HG02885 (cell line): Measurements from ENCODE around the gene BPHL.
"Not testable (repeated sequence)": the region's sequence is repeated elsewhere in the genome, so short reads cannot be mapped to it uniquely, and the experiment has no call there.

Source experiments
- ATAC-seq: cut with Tn5 transposase; IDR thresholded peaks from one replicate; pipeline ENCODE4 v1.9.1; 2021; ENCODE audit warnings: mild to moderate bottlenecking; ENCODE audit not compliant: unreplicated experiment, poor library complexity

The BPHL gene

DNA sequence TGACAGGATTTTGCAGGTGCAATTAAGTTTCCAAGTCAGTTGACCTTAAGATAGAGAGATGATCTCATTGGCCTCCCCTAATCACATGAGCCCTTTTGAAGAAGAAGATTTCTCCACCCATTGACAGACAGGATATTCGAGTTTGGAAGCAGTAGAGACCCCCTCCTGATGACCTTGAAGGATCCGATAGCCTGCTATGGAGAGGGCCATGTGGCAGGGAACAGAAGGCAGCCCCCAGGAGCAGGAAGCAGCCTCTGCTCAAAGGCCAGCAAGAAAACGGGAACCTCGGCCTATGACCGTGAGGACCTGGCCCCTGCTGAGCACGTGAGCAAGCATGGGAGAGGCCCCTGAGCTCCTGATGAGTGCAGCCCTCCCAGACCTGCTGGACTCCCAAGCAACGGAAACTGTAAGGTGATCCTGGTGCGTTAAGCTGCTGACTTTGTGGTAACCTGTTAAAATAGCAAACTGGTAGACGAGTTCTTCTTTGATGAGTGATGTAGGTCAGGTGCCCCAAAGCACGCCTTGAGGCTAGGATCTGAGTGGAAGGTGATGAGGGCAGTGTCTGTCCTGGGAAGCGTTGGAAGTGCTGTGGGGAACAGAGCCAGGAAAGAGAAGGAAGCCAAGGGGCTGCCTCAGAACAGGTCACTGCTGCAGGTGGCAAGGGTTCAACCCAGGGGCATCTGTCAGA is 57.3 kb downstream of the BPHL start:
- ATAC-seq = no peak

DNA sequence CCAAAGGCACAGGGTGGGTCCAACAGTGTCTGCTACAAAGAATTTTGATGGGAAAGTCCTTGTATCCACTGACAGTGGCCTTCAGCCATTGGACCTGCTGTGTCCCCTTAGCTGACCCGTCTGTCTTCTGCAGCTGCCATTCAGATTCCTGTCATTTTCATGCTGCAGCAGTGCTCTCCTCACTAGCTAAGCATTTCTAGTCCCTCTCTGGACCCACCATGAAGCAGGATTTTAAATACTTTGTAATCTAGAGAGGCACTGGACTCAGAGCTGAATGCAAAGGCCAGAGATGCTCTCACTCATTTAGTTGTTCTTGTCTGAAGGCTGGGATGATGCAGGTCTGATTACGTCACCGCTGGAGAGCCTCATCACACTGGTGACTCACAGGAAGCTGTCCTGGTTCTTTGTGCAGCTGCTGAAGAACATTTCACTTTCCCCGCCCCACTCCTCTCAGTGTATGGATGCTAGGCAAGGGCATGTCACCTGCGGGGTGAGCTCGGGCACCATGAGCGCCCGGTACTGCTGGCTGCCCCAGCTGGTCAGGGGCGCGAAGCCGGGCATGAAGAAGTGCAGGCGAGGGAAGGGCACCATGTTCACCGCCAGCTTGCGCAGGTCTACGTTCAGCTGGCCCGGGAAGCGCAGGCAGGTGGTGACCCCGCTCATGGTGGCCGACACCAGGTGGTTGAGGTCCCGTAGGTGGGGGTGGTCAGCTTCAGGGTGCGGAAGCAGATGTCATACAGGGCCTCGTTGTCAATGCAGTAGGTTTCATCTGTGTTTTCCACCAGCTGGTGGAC is 58.2 kb downstream of the BPHL start:
- no peak for ATAC-seq

DNA sequence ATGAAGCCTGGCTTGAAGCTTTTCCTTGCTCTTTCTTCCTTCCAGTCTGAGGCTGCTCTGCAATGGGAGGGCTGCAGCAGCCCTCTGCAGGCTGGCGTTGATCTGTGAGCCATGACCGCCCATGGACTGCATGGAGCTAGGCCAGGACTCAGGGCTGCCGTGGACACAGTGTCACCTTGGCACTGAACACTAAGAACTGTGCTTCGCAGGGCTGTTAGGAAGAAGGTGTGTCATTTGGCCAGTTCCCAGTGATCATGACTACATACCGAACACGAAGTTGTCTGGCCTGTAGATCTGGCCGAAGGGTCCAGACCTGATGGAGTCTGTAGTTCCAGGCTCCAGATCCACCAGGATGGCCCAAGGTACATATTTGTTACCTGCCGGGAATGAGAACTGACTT is 60.2 kb downstream of the BPHL start:
- not testable (repeated sequence) for ATAC-seq

DNA sequence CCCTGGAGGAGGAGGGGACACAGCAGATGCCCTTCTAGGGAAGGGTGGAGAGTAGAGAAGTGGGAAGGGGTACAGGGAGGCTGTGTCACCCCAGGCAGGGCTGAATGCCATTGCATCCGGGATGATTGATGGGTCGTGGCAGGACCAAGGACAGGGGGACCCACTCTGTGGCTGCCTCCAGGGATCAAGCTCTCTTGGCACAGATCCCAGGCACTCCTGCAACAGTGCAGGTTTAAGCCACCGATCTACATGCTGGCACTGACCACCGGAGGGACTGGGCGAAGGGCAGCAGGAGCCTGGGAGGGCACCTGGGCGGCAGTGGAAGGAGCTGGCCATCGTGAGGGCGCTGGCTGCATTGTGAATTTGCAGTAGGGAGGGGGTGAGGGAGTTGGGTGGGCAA is 61.4 kb downstream of the BPHL start:
- ATAC-seq = not testable (repeated sequence)

GRCh38 chr6:3181105-3181504 is 62.6 kb downstream of the BPHL start:
- no peak for ATAC-seq

DNA sequence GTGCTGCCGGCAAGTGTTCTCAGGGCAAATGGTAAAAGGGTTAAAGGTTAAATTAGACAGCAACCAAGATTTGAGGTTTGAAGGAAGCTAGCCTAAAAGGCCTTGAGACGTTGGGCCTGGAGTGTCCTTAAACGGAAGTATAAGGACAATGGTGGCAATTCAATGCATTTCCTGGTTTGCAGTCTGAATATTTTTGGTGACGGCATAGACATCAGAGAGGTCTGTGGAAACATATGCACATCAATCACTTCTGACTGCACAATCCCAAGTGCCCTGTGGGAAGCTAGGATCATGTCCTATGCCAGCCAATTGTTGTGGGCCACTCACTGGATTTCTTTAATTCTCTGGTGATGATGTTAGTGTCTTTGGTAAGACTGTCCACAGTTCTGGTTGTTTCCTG is 64.6 kb downstream of the BPHL start:
- ATAC-seq = no peak

DNA sequence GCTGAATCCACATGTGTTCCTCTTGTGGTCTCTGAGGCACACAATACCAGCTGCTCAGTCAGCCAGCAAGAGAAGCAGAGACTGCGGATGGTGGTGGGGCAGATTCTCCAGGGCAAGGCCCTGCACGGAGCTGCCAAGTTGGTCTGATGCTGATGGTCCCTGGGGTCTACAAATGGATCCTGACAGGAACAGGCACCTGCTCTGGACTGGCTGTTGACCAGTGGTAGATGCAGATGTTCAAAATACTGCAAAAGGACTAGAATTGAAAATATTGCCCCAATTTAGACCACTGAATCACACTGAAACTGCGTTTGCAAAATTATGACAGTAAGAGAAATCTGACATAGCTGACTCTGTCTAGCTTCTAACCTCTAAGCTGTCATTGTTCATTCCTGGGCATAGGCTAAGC is 68.5 kb downstream of the BPHL start:
- ATAC-seq = no peak

- ATAC-seq = no peak
Measured at GRCh38 chr6:3188262-3188661, 69.8 kb downstream of the BPHL start.

DNA sequence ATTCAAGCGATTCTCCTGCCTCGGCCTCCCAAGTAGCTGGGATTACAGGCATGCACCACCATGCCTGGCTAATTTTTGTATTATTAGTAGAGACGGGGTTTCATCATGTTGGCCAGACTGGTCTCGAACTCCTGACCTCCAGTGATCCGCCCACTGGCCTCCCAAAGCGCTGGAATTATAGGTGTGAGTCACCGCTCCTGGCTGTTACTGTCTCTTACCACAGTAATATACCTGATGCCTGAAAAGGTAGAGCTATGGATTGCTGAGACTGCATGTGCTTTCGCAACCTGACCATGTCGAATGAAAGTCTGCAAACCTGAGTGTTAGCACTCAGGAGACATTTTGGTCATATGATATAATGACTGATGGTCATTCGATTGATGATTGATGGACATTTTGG is 70.7 kb downstream of the BPHL start:
- ATAC-seq = not testable (repeated sequence)

DNA sequence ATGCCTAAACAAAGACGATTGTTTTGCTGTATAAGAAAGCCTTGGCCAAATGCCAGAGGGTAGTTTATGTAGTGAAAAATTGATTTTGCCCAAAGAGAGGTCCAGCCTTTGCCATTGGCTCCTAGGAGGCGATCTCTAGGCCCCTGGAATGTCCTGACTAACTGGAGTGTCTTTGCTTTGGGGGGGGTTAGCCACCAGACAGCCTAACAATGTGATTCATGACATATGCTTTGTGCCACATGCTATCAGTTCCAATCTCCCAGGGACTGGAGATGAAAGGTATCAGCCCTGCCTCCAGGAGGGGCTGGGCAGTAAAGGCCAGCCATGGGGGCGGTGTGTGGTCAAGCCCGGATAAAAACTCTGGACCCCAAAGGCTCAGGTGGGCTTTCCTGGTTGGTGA is 71.5 kb downstream of the BPHL start:
- ATAC-seq = no peak

GRCh38 chr6:3190779-3191178 is 72.3 kb downstream of the BPHL start:
- no peak for ATAC-seq

DNA sequence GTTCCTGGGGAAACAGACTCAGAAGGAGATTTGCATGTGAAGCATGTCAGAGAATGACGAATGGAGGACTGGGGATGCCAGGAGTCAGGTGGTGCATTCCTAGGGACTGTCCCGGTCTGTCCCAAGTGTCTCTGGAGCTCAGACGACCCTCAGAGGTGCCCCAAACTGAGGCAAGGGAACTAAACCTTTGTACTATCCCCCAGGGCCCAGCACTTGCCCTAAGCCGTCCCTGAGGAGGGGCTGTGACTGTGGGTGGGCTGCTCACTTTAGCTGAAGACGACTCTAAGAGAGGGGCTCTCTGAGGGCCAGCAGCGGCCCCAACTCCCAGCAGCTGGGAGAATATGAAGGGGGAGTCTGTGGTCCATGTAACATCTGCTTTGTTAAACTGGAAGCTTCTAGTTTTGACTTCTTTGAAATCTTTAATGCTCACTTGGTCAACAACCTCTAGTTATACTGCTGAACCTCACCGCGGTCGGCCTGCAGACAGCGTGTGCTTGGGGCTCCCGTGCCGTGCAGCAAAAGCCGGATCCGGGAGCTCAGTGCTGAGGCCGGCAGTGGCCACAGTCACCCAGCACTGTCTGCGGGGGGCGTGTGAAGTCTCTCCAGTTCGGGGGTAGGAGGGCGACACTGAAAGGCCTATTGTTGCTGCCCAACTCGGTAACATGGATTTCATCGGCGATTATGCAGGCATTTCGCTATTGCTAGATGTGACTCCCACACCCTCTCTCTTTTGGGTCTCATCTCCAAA is 74.8 kb downstream of the BPHL start:
- no peak for ATAC-seq

DNA sequence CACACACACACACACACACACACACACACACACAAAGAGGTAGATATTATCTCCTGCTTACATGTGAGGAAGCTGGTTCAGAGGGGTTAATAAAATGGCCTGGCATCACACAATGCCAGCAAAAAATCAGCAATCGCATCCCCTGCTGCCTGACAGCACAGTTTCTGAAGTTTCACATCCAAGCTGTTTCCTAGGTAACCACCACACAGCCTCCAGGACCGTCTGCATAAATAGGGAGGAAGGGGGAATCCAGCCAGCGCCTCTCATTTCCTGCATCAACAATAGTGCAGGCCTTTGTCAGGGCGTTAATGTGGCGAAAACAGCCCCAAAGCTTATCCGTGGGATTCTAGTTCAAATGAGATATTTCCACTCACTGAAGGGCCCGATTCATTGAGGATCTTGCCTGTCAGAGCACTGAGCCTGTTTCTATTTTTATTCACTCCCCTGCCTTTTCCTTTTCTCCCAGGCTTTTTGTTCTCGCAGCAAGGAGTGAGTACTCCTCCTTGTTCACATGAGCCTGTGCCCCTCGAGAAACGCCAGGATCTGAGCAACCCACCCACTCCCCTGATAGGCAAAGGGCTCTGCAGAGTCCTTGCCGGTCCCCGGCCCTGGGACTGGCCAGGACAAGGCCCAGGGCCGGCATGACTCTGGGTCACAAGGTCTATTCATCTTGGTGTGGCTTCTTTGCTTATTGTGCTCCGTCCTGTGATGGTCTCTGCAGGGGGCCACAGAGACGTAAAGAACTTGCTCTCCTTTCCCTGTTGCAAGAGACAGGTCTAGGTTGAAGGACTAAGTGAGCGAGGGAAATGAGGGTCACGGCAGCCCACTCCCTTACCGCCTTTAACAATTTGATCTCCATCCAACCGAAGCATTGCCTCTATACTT is 76.3 kb downstream of the BPHL start:
- ATAC-seq = no peak

DNA sequence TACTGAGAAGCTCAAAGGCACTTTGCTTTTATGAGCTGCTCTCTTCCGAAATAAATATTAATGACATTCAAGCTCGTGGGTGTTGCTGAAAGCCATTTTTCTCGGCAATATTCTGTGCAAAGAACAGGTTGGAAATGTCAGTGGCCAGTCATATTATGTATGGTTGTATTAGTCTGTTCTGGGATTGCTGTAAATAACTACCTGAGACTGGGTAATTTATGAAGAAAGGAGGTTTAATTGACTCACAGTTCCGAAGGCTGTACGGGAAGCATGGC is 76.8 kb downstream of the BPHL start:
- no peak for ATAC-seq

GRCh38 chr6:3195695-3196497 is 77.4 kb downstream of the BPHL start:
- ATAC-seq = no peak

- no peak for ATAC-seq
Measured at GRCh38 chr6:3196770-3197169, 78.3 kb downstream of the BPHL start.

- ATAC-seq = not testable (repeated sequence)
Measured at GRCh38 chr6:3197734-3198133, 79.2 kb downstream of the BPHL start.

- no peak for ATAC-seq
Measured at GRCh38 chr6:3199382-3199781, 80.9 kb downstream of the BPHL start.

- no peak for ATAC-seq
Measured at GRCh38 chr6:3200682-3201081, 82.2 kb downstream of the BPHL start.

- ATAC-seq = no peak
Measured at GRCh38 chr6:3201388-3201787, 82.9 kb downstream of the BPHL start.
